Right forelimb (tissue), 1 donor: ENCODE data around the gene IFIT2.
"Not testable (repeated sequence)": the region's sequence is repeated elsewhere in the genome, so short reads cannot be mapped to it uniquely, and the experiment has no call there.

Experiments
- DNase-seq: peaks from one replicate; pipeline ENCODE4 v3.0.0-alpha.2; 2018

Gene IFIT2

DNA sequence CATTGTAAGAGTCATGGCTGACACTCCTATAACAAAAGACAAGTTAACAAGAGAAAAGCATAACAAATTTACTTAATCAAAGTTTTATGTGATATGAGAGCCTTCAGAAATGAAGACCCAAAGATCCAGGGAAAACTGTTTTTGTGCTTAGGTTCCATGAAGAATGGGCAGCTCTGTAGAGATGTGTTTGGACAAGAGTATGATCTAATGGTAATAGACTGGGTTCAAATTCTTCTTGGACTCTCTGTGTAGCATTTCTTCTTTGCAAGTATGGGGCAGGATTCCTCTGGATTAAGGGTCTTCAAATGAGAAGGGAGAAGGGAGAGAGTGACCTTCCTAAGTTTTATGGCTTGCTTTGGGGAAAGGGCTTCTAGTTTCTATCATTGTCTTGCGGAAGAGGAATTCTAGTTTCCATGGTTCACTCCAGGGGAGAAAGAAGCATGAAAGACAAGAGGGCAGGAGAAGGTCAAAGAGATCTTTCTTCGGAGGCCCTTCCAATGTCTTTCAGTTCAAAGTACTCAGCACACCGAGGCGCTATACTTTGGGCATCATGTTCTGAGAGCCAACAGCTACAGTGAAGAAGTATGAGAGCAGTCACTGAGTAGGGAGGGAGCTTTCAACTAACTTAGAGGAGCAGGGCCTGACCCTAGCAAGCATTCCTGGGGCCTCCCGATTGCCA lies 41.4 kb downstream of the IFIT2 start:
- DNase-seq: no peak

GRCh38 chr10:89344156-89344555 lies 42.3 kb downstream of the IFIT2 start:
- DNase-seq: no peak

DNA sequence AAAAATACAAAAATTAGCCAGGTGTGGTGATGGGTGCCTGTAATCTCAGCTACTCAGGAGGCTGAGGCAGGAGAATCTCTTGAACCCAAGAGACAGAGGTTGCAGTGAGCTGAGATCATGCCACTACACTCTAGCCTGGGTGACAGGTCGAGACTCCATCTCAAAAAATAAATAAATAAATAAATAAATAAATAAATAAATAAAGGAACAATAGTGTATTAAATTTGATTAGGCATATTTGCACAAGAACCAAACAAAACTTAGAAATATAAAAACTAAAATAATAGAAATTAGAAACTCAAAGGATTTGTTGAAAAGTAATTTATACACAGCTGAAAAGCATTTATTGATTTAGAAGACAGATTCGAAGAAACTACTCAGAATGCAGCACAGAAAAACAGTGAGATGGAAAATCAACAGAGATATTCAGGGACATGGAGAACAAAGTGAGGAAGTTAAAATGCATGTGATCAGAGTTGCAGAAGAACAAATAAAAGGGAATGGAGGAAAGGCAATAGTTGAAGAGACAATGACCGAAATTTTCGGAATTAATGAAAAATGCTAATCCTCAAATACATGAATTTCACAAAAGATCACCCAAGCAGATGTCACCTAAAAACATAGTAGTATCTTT lies 43.6 kb downstream of the IFIT2 start:
- DNase-seq: no peak

DNA sequence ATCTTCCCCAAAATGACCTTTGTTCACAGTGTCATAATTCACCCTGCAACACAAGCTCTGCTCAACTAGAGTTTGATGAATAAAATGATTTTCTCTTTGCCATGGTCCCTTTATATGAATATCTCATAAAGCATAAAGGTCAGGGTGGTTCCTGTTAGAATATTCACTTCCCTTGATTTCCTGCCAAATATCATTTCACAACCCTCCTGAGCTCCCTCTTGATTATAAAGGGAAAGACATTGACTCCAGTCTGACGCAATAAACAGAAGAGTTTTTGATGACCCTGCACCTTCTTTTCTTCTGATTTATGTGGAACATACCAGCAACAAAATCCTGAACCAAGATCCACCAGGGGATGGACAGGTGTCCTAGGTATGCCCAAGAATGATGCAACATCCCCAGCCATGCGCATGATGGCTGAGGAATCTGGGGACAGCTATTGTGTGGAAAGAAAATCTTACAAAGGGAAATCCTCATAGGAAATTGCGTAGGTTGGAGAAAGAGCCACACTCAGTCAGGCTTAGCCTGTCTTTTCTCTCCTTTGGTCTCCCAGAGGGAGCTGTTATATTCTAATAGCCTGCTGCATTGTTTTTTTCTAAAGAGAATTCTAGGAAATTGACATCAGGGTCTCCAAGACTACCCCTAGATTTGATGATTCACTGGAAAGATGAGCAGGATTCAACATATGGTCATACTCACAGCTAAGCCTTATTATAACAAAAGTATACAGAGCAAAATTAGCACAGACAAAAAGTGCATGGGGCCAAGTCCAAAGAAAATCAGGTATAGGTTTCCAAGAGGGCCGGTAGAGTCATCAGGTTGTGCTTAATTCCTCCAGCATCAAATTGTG lies 44.8 kb downstream of the IFIT2 start:
- DNase-seq: no peak

DNA sequence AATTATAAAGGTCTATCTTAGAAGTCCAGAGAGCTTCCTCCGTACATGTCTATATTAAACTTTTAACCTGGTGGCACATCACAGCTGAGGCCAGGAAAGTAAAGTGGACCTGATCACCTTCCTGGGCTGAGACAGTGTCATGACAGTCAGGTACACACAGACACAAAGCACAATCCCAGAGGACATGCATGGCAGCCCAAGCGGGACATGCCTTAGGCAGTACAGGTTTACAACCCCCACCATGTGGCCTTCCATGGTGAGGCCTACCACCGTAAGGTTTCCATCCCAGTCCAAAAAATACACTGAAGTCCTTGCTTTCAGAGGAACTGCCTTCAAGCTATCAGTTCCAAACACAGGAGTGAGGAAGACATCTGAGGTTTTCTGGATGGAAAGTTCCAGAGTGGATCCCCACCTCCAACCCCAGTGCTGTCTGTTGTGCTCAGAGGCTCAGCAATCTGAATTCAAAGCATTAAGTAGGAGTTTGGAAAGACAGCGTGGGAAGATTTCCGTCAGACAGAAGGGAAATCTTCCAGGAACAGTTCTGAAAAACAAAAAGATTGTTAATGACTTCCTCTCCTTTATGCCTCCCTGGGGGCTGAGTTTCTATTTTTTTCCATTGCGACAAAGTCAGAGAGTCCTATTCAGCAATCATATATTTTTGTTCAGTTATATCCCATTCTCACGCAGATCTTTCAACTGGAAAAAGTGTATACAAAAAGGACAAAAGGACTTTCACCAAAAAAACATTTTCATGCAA lies 46.0 kb downstream of the IFIT2 start:
- DNase-seq: no peak

- DNase-seq: no peak
Measured at GRCh38 chr10:89348481-89348880, 46.6 kb downstream of the IFIT2 start.

GRCh38 chr10:89348975-89349374 lies 47.1 kb downstream of the IFIT2 start:
- DNase-seq: no peak

DNA sequence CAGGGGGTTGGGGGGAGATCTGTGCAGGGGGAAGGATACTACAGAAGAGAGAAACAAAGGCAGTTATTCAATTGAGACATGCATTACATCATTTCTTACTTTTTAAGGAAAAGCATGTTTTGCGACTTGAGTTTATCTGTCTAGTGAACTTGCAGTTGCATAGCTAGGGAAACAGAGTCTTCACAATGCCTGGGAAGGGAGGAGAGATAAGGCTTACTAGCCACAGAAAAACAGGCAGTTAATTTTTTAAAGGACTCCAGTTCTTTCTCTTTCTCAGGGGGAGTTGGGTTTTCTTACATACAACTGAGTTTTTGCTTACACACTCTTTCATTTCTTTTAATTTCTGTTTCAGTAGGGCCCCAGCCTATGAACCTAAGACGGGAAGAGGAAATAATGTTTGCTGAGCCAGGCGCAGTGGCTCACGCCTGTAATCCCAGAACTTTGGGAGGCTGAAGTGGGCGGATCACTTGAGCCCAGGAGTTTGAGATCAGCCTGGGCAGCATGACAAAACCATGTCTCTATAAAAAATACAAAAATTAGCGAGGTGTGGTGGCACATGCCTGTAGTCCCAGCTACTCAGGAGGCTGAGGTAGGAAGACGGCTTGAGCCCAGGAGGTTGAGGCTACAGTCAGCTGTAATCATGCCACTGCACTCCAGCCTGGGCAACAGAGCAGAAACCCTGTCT lies 48.9 kb downstream of the IFIT2 start:
- not testable (repeated sequence) for DNase-seq

DNA sequence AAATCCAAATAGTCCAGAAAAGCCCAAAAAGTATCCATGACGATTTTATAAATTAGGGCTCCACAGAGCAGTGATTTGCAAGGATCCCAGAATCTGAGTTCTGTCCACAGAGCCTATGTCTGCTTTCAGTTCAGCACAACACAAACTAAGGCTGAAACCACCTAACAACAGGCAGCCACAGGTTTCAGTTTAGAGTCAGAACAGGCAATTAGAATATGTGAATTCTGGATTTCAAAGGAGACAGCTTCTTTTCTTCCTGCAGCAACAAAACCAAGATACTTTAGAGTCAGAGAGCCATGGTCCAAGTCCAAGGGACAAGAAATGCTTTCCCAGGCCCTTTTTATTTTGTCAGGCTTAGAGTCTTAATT lies 49.5 kb downstream of the IFIT2 start:
- DNase-seq: no peak

DNA sequence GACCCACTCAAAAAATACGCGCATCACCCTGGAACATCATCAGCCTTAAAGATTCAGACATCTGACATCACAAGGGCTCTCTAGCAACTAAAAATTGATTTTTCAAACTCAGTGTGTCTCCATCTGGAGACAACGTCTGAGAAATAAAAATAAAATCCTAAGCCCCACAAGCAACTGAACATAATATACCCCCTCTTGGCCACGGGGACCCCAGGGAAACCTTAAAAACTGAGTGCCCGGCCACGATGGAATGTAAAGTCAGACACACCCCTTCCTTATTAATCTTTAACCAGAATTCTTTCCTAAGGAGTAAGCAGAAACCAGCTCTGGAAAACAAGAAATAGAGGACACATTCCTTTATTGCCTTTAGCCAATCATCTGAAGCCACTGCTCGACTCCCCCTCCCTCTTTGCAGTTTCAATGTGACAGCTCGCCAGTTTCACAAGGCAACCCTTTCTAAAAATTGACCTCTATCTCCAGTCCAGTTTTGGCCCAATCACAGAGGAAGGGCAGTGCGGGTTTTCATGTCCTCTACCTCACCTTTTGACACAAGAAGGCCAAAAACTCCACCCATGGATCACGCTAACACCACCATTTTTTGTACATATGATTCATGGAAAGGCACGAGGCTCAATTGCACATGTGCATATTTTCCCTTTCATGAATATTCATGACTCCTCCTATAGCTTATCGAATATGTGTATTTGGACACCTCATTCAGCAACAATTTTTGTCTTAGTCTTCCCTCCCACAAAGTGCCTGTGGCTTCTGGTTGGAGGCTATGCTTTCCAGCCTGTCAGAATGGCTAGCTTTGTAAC lies 50.1 kb downstream of the IFIT2 start:
- no peak for DNase-seq

DNA sequence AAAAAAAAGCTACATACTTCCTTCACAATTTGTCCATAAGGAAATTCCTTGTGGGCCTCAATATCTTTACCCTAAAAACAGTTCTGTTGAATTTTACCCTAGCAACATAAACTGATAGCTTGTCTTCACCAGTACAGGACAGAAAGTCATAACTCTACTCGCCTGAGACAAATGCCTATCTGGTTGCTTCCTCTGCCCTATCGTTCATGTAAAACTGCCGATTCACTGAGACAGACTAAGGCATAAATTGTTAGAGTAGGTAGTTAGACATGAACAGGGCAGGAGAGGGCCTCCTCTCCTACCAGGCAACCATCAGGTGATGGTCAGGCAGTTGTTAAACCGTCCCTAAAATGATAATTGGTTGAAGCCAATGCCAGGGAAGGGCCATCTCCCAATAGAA lies 51.0 kb downstream of the IFIT2 start:
- DNase-seq: no peak

DNA sequence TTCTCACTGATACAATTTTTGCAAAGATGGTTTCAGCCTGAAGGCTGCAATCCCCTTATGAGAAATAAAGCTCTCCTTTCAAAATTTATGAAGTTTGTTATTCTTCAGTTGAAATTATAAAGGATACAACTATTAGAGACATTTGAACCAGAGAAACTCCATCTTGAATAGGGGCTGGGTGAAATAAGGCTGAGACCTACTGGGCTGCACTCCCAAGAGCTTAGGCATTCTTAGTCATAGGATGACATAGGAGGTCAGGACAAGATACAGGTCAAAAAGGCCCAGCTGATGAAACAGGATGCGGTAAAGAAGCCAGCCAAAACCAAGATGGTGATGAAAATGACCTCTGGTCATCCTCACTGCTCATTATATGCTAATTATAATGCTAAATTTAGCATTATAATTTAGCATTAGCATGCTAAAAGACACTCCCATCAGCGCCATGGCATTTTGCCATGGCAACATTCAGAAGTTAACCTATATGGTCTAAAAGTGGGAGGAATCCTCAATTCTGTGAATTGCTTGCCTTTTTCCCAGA lies 53.6 kb downstream of the IFIT2 start:
- DNase-seq: no peak

GRCh38 chr10:89357096-89357495 lies 55.2 kb downstream of the IFIT2 start:
- DNase-seq: no peak

- no peak for DNase-seq
Measured at GRCh38 chr10:89357975-89358374, 56.1 kb downstream of the IFIT2 start.
